PFSK-1 (cell line): Measurements from ENCODE around the gene RTCA.

ENCODE experiments used
- POLR2AphosphoS5 ChIP-seq: IDR thresholded peaks from 2 replicates; pipeline ENCODE4 v1.6.1; 2012; ENCODE audit warnings: low read depth, mild to moderate bottlenecking, control low read depth, low read length, moderate library complexity
- TAF1 ChIP-seq: IDR thresholded peaks from 2 replicates; pipeline ENCODE4 v1.6.1; 2012; ENCODE audit warnings: low read length, control low read depth, borderline replicate concordance; ENCODE audit not compliant: insufficient read depth

- TF ChIP-seq TAF1 (no peak), POLR2AphosphoS5 (no peak)
These were observed 48.2 kb upstream of the RTCA start for GRCh38 chr1:100217834-100218233.
